ENCODE data around the gene LRRTM4.

The LRRTM4 gene

GRCh38 chr2:76938153-76938552 is 584.0 kb downstream of the LRRTM4 start:
- TF ChIP-seq TAF1 (IDR thresholded peaks at IDR 0.05; ENCODE audit: borderline replicate concordance, insufficient read depth, low read length) (no peak), POLR2AphosphoS5 (IDR thresholded peaks at IDR 0.05; ENCODE audit: low read depth, low read length) (no peak), REST (IDR thresholded peaks at IDR 0.05; ENCODE audit: insufficient read depth in 1 of 2, low read depth in 2 of 2, low read length in 2 of 2) (no peak), FOXP2 (optimal IDR thresholded peaks at IDR 0.05; ENCODE audit: borderline replicate concordance, extremely low read depth, extremely low read length, insufficient read depth) (no peak), SIN3A (IDR thresholded peaks at IDR 0.05; ENCODE audit: borderline replicate concordance, insufficient read depth, low read length) (no peak)

- no peak for TF ChIP-seq POLR2AphosphoS5 (IDR thresholded peaks at IDR 0.05; ENCODE audit: low read depth, low read length)
- TF ChIP-seq SIN3A (IDR thresholded peaks at IDR 0.05; ENCODE audit: borderline replicate concordance, insufficient read depth, low read length) = no peak
- TF ChIP-seq TAF1 (IDR thresholded peaks at IDR 0.05; ENCODE audit: borderline replicate concordance, insufficient read depth, low read length) = no peak
- no peak for TF ChIP-seq REST (IDR thresholded peaks at IDR 0.05; ENCODE audit: insufficient read depth in 1 of 2, low read depth in 2 of 2, low read length in 2 of 2)
- TF ChIP-seq FOXP2 (optimal IDR thresholded peaks at IDR 0.05; ENCODE audit: borderline replicate concordance, extremely low read depth, extremely low read length, insufficient read depth) = no peak
Measured at GRCh38 chr2:76932550-76932949, 589.6 kb downstream of the LRRTM4 start.

- TF ChIP-seq FOXP2 (optimal IDR thresholded peaks at IDR 0.05; ENCODE audit: borderline replicate concordance, extremely low read depth, extremely low read length, insufficient read depth) = no peak
- no peak for TF ChIP-seq POLR2AphosphoS5 (IDR thresholded peaks at IDR 0.05; ENCODE audit: low read depth, low read length)
- TF ChIP-seq REST (IDR thresholded peaks at IDR 0.05; ENCODE audit: insufficient read depth in 1 of 2, low read depth in 2 of 2, low read length in 2 of 2) = no peak
- TF ChIP-seq TAF1 (IDR thresholded peaks at IDR 0.05; ENCODE audit: borderline replicate concordance, insufficient read depth, low read length) = no peak
- TF ChIP-seq SIN3A (IDR thresholded peaks at IDR 0.05; ENCODE audit: borderline replicate concordance, insufficient read depth, low read length) = no peak
Measured at GRCh38 chr2:76930056-76930744, 592.0 kb downstream of the LRRTM4 start.

GRCh38 chr2:76928026-76928425 is 594.1 kb downstream of the LRRTM4 start:
- TF ChIP-seq POLR2AphosphoS5 (IDR thresholded peaks at IDR 0.05; ENCODE audit: low read depth, low read length) = no peak
- no peak for TF ChIP-seq REST (IDR thresholded peaks at IDR 0.05; ENCODE audit: insufficient read depth in 1 of 2, low read depth in 2 of 2, low read length in 2 of 2)
- TF ChIP-seq TAF1 (IDR thresholded peaks at IDR 0.05; ENCODE audit: borderline replicate concordance, insufficient read depth, low read length) = no peak
- TF ChIP-seq FOXP2 (optimal IDR thresholded peaks at IDR 0.05; ENCODE audit: borderline replicate concordance, extremely low read depth, extremely low read length, insufficient read depth) = no peak
- no peak for TF ChIP-seq SIN3A (IDR thresholded peaks at IDR 0.05; ENCODE audit: borderline replicate concordance, insufficient read depth, low read length)
